ENCODE data around the gene ARHGAP24. TPM values are rescaled to one million over a fixed set of nuclear protein-coding genes. Genes with fewer than 3 reads are reported as not detected.

ARHGAP24 gene
- total RNA-seq, 2 experiments from 2014 or later, result 0.30 to 0.53 TPM

DNA sequence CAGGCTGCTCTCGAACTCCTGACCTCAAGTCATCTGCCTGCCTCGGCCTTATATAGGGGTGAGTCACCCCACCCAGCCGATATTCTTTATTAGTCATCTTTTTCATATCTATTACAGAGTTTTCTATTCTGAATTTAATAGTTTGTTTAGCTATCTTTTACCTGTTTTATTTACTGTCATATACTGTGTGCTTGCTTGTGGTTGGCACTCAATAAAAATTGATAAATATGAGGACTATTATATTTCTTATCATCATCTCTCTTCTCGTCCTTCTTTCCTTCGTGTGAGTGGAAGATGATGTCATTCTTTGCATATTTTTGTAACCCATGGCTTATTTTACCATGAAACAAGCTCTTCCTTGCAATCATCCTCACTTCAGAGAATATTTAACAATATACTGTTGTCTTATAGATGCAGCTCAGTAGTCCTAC, 265.5 kb downstream of the ARHGAP24 start:
- ATAC-seq (ENCODE audit: poor library complexity) (no peak), DNase-seq (no peak)
- POLR2A ChIA-PET, result no interaction called here
- H3K27ac ChIP-seq (ENCODE audit: low read depth in 1 of 2, low read length in 2 of 2), result no peak overlapping the region
- Mint-ChIP-seq H3K4me3 (no peak overlapping the region), H3K4me1 (ENCODE audit: low read depth) (no peaks in the 10 kb centered on the region), H3K9me3 (no peaks in the 10 kb centered on the region), H3K27me3 (no peaks in the 10 kb centered on the region), H3K27ac (no peak overlapping the region), H3K36me3 (ENCODE audit: low read depth) (no peaks in the 10 kb centered on the region)
- CTCF ChIA-PET, result no interaction called here
- no peaks in the 10 kb centered on the region for H3K27me3 ChIP-seq (ENCODE audit: control insufficient read depth in 1 of 2, insufficient read depth in 2 of 2, low read length in 2 of 2)
- H3K36me3 ChIP-seq (ENCODE audit: insufficient read depth, low read length), result no peaks in the 10 kb centered on the region
- no peaks in the 10 kb centered on the region for H3K9me3 ChIP-seq (ENCODE audit: control insufficient read depth in 1 of 2, insufficient read depth in 1 of 2, low read length in 2 of 2)
- no peaks in the 10 kb centered on the region for H3K4me1 ChIP-seq (ENCODE audit: insufficient read depth, low read length)
- intact Hi-C loops (cut with DNase I, micrococcal nuclease), result no loop called here
- TF ChIP-seq, protein P1, sequence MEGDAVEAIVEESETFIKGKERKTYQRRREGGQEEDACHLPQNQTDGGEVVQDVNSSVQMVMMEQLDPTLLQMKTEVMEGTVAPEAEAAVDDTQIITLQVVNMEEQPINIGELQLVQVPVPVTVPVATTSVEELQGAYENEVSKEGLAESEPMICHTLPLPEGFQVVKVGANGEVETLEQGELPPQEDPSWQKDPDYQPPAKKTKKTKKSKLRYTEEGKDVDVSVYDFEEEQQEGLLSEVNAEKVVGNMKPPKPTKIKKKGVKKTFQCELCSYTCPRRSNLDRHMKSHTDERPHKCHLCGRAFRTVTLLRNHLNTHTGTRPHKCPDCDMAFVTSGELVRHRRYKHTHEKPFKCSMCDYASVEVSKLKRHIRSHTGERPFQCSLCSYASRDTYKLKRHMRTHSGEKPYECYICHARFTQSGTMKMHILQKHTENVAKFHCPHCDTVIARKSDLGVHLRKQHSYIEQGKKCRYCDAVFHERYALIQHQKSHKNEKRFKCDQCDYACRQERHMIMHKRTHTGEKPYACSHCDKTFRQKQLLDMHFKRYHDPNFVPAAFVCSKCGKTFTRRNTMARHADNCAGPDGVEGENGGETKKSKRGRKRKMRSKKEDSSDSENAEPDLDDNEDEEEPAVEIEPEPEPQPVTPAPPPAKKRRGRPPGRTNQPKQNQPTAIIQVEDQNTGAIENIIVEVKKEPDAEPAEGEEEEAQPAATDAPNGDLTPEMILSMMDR (IDR thresholded peaks at IDR 0.05), result no peak
- H3K4me3 ChIP-seq (ENCODE audit: low read length), result no peak overlapping the region

DNA sequence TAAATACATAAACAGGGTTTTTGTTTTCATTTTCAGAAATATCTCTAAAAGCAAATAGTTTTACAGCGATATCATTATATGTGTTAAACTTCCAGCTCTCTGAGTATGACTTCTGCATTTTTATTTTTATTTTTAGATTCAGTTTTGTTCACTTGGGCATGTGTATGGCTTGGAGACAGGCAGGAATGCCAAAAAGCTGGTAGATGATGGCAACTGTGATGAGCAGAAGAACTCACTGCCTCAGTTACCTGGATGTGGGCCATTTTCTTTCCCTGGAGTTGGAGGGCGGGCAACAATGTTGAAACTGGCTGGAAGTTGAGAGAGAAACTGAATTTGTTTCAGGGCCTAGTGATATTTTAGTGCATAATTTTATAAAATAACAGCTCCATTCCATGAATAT, 266.4 kb downstream of the ARHGAP24 start:
- TF ChIP-seq, protein P1 (IDR thresholded peaks at IDR 0.05), result no peak
- Mint-ChIP-seq H3K4me3 (no peak overlapping the region), H3K27me3 (no peaks in the 10 kb centered on the region), H3K9me3 (no peaks in the 10 kb centered on the region), H3K36me3 (ENCODE audit: low read depth) (no peaks in the 10 kb centered on the region), H3K4me1 (ENCODE audit: low read depth) (no peaks in the 10 kb centered on the region), H3K27ac (no peak overlapping the region)
- no peak overlapping the region for H3K4me3 ChIP-seq (ENCODE audit: low read length)
- ATAC-seq (ENCODE audit: poor library complexity) (no peak), DNase-seq (no peak)
- no peaks in the 10 kb centered on the region for H3K36me3 ChIP-seq (ENCODE audit: insufficient read depth, low read length)
- intact Hi-C loops (cut with DNase I, micrococcal nuclease), result no loop called here
- ChIA-PET POLR2A (no interaction called here), CTCF (no interaction called here)
- H3K9me3 ChIP-seq (ENCODE audit: control insufficient read depth in 1 of 2, insufficient read depth in 1 of 2, low read length in 2 of 2), result no peaks in the 10 kb centered on the region
- no peak overlapping the region for H3K27ac ChIP-seq (ENCODE audit: low read depth in 1 of 2, low read length in 2 of 2)
- no peaks in the 10 kb centered on the region for H3K4me1 ChIP-seq (ENCODE audit: insufficient read depth, low read length)
- H3K27me3 ChIP-seq (ENCODE audit: control insufficient read depth in 1 of 2, insufficient read depth in 2 of 2, low read length in 2 of 2), result no peaks in the 10 kb centered on the region

DNA sequence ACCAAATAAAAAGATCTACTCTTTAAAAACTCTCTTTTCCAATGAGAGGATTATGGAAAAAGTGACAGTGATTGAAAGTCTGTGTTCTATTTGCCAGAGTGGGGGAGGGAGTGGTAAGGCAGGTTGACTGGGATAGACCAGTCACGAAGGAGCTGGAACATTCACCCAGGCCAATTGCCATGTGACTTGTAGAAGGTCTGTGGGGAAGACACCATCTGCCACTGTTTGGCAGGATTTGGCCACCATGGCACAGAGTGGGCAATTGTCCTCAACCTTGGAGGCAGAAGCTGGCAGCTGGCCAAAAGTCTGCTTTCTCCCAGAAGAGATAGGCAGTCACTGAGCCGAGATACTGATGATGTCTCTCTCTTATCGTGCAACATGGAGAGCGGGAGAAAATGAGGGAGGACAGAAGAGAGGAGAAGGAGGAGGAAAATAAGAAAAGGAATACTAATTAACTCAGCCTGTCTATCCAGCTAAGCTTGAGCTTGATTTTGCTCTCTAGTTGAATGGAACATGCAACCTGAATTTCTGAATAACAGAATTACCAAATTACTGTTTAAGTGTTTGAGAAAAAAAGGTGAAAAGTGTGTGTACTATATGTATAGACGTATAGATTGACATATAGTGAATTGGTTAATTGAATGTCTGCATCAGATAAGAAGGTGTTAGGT, 267.1 kb downstream of the ARHGAP24 start:
- Mint-ChIP-seq H3K27me3 (no peaks in the 10 kb centered on the region), H3K4me1 (ENCODE audit: low read depth) (no peaks in the 10 kb centered on the region), H3K27ac (no peak overlapping the region), H3K36me3 (ENCODE audit: low read depth) (no peaks in the 10 kb centered on the region), H3K4me3 (no peak overlapping the region), H3K9me3 (no peaks in the 10 kb centered on the region)
- ChIA-PET CTCF (no interaction called here), POLR2A (no interaction called here)
- H3K4me1 ChIP-seq (ENCODE audit: insufficient read depth, low read length), result no peaks in the 10 kb centered on the region
- TF ChIP-seq, protein P1 (IDR thresholded peaks at IDR 0.05), result no peak
- intact Hi-C loops (cut with DNase I, micrococcal nuclease), result no loop called here
- no peak overlapping the region for H3K27ac ChIP-seq (ENCODE audit: low read depth in 1 of 2, low read length in 2 of 2)
- no peaks in the 10 kb centered on the region for H3K36me3 ChIP-seq (ENCODE audit: insufficient read depth, low read length)
- H3K27me3 ChIP-seq (ENCODE audit: control insufficient read depth in 1 of 2, insufficient read depth in 2 of 2, low read length in 2 of 2), result no peaks in the 10 kb centered on the region
- no peaks in the 10 kb centered on the region for H3K9me3 ChIP-seq (ENCODE audit: control insufficient read depth in 1 of 2, insufficient read depth in 1 of 2, low read length in 2 of 2)
- no peak overlapping the region for H3K4me3 ChIP-seq (ENCODE audit: low read length)
- ATAC-seq (ENCODE audit: poor library complexity) (no peak), DNase-seq (no peak)

Measured in CD4-positive, alpha-beta T cell (primary cell).